BLaER1 treated with 17β-estradiol and CSF1 and Interleukin-3, amounts not matched to agents 10 nM and 100 nM (cell line): ENCODE measurements around the gene HTT-AS.
A peak's percentile ranks its signal among the peaks of the same experiment; 100 is the strongest.

ENCODE experiments used
- H3K27ac ChIP-seq, 11 experiments: shearing (Covaris generic); formaldehyde crosslinking; 2 replicates each; pipeline ENCODE4 v1.8.1; 2022
- H3K27me3 ChIP-seq, 11 experiments: shearing (Covaris generic); formaldehyde crosslinking; 2 replicates each; pipeline ENCODE4 v1.8.1; 2022
- H3K36me3 ChIP-seq, 11 experiments: shearing (Covaris generic); formaldehyde crosslinking; 2 replicates each; pipeline ENCODE4 v1.8.1; 2022
- H3K4me1 ChIP-seq, 10 experiments: shearing (Covaris generic); formaldehyde crosslinking; 2 replicates each; pipeline ENCODE4 v1.8.1; 2022
- H3K4me2 ChIP-seq, 11 experiments: shearing (Covaris generic); formaldehyde crosslinking; 2 replicates each; pipeline ENCODE4 v1.8.1; 2022
- H3K4me3 ChIP-seq, 10 experiments: shearing (Covaris generic); formaldehyde crosslinking; 2 replicates each; pipeline ENCODE4 v1.8.1; 2022
- H3K9ac ChIP-seq, 11 experiments: shearing (Covaris generic); formaldehyde crosslinking; 2 replicates each; pipeline ENCODE4 v1.8.1; 2022
- H3K9me3 ChIP-seq, 11 experiments: shearing (Covaris generic); formaldehyde crosslinking; replicated peaks in 1 of 11; 2 replicates each; pipeline ENCODE4 v1.8.1; 2022
- H4K20me1 ChIP-seq, 11 experiments: shearing (Covaris generic); formaldehyde crosslinking; 2 replicates each; pipeline ENCODE4 v1.8.1; 2022
- Cebpa-rat ChIP-seq, 11 experiments: shearing (Covaris generic); IDR thresholded peaks; 2 replicates each; pipeline ENCODE4 v1.8.1; 2022

HTT-AS gene

GRCh38 chr4:3042226-3042625 lies 32.1 kb downstream of the HTT-AS start:
- Histone ChIP-seq H3K9me3 (peaks cover 0 to 17% (median 9%) of the 10 kb centered on the region in 11 experiments; a peak in 13 of 22 replicates), H3K4me1 (peaks cover 56 to 70% (median 63%) of the 10 kb centered on the region in 10 experiments), H3K4me2 (peak overlapping the region; percentile 76 to 92 (median 88)), H3K4me3 (peak overlapping the region in 9 of 10 experiments; percentile 39 to 65 (median 49); a peak in 14 of 20 replicates), H3K36me3 (no peaks in the 10 kb centered on the region), H4K20me1 (no peaks in the 10 kb centered on the region), H3K27ac (peak overlapping the region in 6 of 11 experiments; percentile 54 to 65 (median 62); a peak in 9 of 22 replicates), H3K27me3 (no peaks in the 10 kb centered on the region), H3K9ac (peak overlapping the region in 10 of 11 experiments; percentile 47 to 73 (median 64); a peak in 15 of 22 replicates)
- no peak for TF ChIP-seq Cebpa-rat (IDR thresholded peaks at IDR 0.05)

GRCh38 chr4:3041192-3042142 lies 32.9 kb downstream of the HTT-AS start:
- no peaks in the 10 kb centered on the region for H3K36me3 ChIP-seq
- H3K27me3 ChIP-seq = no peaks in the 10 kb centered on the region
- peak overlapping the region; percentile 76 to 92 (median 88) for H3K4me2 ChIP-seq
- peaks cover 53 to 64% (median 58%) of the 10 kb centered on the region in 10 experiments for H3K4me1 ChIP-seq
- peak overlapping the region in 10 of 11 experiments; percentile 16 to 65 (median 56); a peak in 19 of 22 replicates for H3K27ac ChIP-seq
- H4K20me1 ChIP-seq = no peaks in the 10 kb centered on the region
- H3K4me3 ChIP-seq = peak overlapping the region; percentile 39 to 65 (median 48); a peak in 19 of 20 replicates
- peak overlapping the region; percentile 30 to 73 (median 62) for H3K9ac ChIP-seq
- no peak for TF ChIP-seq Cebpa-rat (IDR thresholded peaks at IDR 0.05)
- peaks cover 0 to 17% (median 9%) of the 10 kb centered on the region in 11 experiments; a peak in 13 of 22 replicates for H3K9me3 ChIP-seq

GRCh38 chr4:3040452-3041191 lies 33.7 kb downstream of the HTT-AS start:
- Histone ChIP-seq H3K4me1 (peaks cover 46 to 55% (median 51%) of the 10 kb centered on the region in 10 experiments), H3K9me3 (peaks cover 0 to 9% (median 6%) of the 10 kb centered on the region in 11 experiments; a peak in 13 of 22 replicates), H3K9ac (peak overlapping the region; percentile 30 to 73 (median 62); a peak in 15 of 22 replicates), H3K27me3 (no peaks in the 10 kb centered on the region), H3K4me2 (peak overlapping the region; percentile 76 to 92 (median 88)), H3K36me3 (no peaks in the 10 kb centered on the region), H3K4me3 (peak overlapping the region in 9 of 10 experiments; percentile 39 to 65 (median 49); a peak in 12 of 20 replicates), H3K27ac (peak overlapping the region in 6 of 11 experiments; percentile 30 to 64 (median 59); a peak in 7 of 22 replicates), H4K20me1 (no peaks in the 10 kb centered on the region)
- TF ChIP-seq Cebpa-rat (IDR thresholded peaks at IDR 0.05) = no peak

- Histone ChIP-seq H3K4me2 (peak overlapping the region; percentile 76 to 92 (median 88); a peak in 19 of 22 replicates), H3K9me3 (peaks cover 0 to under 1% (median 0%) of the 10 kb centered on the region in 11 experiments; a peak in 3 of 22 replicates), H3K9ac (no peak overlapping the region), H3K27ac (no peak overlapping the region), H4K20me1 (no peaks in the 10 kb centered on the region), H3K4me3 (no peak overlapping the region), H3K36me3 (no peaks in the 10 kb centered on the region), H3K4me1 (peaks cover 38 to 47% (median 43%) of the 10 kb centered on the region in 10 experiments), H3K27me3 (no peaks in the 10 kb centered on the region)
- TF ChIP-seq Cebpa-rat (IDR thresholded peaks at IDR 0.05) = no peak
These were observed 34.5 kb downstream of the HTT-AS start for GRCh38 chr4:3039706-3040366.

- Histone ChIP-seq H4K20me1 (no peaks in the 10 kb centered on the region), H3K9ac (peak overlapping the region in 5 of 11 experiments; percentile 0 to 47 (median 20); a peak in 1 of 22 replicates)
These were observed 36.3 kb downstream of the HTT-AS start for GRCh38 chr4:3037957-3038461.

GRCh38 chr4:3036131-3036952 lies 38.0 kb downstream of the HTT-AS start:
- Histone ChIP-seq H4K20me1 (no peaks in the 10 kb centered on the region), H3K4me2 (no peak overlapping the region), H3K9ac (no peak overlapping the region), H3K36me3 (no peaks in the 10 kb centered on the region), H3K4me1 (peaks cover 24 to 36% (median 28%) of the 10 kb centered on the region in 10 experiments), H3K27ac (no peak overlapping the region), H3K27me3 (no peaks in the 10 kb centered on the region), H3K4me3 (no peak overlapping the region), H3K9me3 (no peaks in the 10 kb centered on the region)
- TF ChIP-seq Cebpa-rat (IDR thresholded peaks at IDR 0.05) = no peak

More at GRCh38 chr4:3037957-3038461, 36.3 kb downstream of the HTT-AS start:
- Histone ChIP-seq H3K27ac (no peak overlapping the region), H3K27me3 (no peaks in the 10 kb centered on the region), H3K4me3 (no peak overlapping the region), H3K4me1 (peaks cover 36 to 49% (median 42%) of the 10 kb centered on the region in 10 experiments), H3K9me3 (no peaks in the 10 kb centered on the region), H3K4me2 (peak overlapping the region; percentile 54 to 93 (median 71)), H3K36me3 (no peaks in the 10 kb centered on the region)
- TF ChIP-seq Cebpa-rat (IDR thresholded peaks at IDR 0.05) = no peak

GRCh38 chr4:3035674-3036073 lies 38.7 kb downstream of the HTT-AS start:
- no peak for TF ChIP-seq Cebpa-rat (IDR thresholded peaks at IDR 0.05)
- peaks cover 17 to 29% (median 22%) of the 10 kb centered on the region in 10 experiments for H3K4me1 ChIP-seq
- H3K4me2 ChIP-seq = no peak overlapping the region
- H4K20me1 ChIP-seq = no peaks in the 10 kb centered on the region
- no peaks in the 10 kb centered on the region for H3K36me3 ChIP-seq
- no peak overlapping the region for H3K4me3 ChIP-seq
- H3K9ac ChIP-seq = no peak overlapping the region
- H3K27ac ChIP-seq = no peak overlapping the region
- H3K27me3 ChIP-seq = no peaks in the 10 kb centered on the region
- H3K9me3 ChIP-seq = no peaks in the 10 kb centered on the region
